NCI-H446 (cell line): ENCODE measurements around the gene MTUS2.

Experiments used
- DNase-seq, 2 experiments: peaks; one replicate each; lab custom pipeline; 2025; lab: John Stamatoyannopoulos, UW

Gene MTUS2

DNA sequence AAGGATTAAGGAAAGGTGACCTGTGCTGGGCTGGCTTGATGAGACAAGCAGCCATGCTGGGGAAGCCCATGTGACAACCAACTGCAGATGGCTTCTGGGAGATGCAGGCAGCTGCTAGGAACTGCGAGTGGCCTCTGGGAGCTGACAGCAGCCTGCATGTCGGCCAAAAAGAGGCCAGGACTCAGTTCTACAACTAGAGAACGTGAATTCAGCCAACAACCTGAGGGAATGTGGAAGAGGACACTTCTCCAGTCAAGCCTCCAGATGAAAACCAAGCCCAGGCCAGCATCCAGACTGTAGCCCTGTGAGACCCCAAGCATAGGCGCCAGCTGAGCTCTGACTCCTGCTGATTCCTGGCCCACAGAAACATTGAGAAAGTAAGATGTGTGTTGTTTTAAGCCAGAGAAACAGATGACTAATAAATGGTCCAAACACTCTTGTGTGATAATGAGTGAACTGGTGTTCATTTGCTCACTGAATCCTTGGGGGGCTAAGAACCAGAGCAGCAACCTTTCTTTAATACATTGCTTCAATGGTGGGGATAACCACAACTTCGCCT, 730.4 kb downstream of the MTUS2 start:
- no peak for DNase-seq

DNA sequence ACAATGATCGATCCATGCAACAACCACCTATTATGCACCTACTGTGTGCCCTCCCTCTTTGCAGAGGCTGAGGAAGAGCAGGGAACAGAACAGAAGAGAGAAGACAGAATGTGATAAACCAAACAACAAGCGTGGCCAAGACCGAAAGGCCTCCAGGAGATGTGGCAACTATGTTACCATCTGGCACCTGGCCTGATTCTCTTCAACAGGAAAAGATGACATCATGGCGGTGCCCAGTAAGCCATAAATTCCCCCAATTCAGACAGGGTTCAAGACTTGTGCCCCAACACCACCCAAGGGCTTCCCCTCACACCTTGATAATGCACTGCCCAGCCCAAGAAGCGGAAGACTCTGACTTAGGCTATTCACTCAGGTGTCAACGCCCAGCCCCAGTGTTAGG, 731.1 kb downstream of the MTUS2 start:
- DNase-seq = no peak
